Smooth muscle cell (in vitro differentiated cells): ENCODE measurements around the gene ITGAL. TPM values are rescaled to one million over a fixed set of nuclear protein-coding genes. Genes with fewer than 3 reads are reported as not detected.

Source experiments
- DNase-seq: peaks from one replicate; lab custom pipeline; 2025; ENCODE audit not compliant: unreplicated experiment; lab: John Stamatoyannopoulos, UW
- H2AFZ ChIP-seq: fragments of 200-600 bp; sonication (generic); 2 replicates; pipeline ENCODE4 v1.6.0; 2016; ENCODE audit warnings: antibody characterized with exemption, low read depth, mild to moderate bottlenecking
- H3F3A ChIP-seq: fragments of 200-600 bp; sonication (generic); 2 replicates; pipeline ENCODE4 v1.6.0; 2017; ENCODE audit warnings: antibody characterized with exemption, low read depth
- H3K27ac ChIP-seq: fragments of 200-600 bp; sonication (generic); 2 replicates; pipeline ENCODE4 v1.5.1; 2016; ENCODE audit warnings: low read depth, mild to moderate bottlenecking
- H3K27me3 ChIP-seq: fragments of 200-600 bp; sonication (generic); 2 replicates; pipeline ENCODE4 v1.6.1; 2016; ENCODE audit warnings: low read depth, mild to moderate bottlenecking
- H3K36me3 ChIP-seq: fragments of 200-600 bp; sonication (generic); 2 replicates; pipeline ENCODE4 v1.5.1; 2016; ENCODE audit warnings: low read depth
- H3K4me1 ChIP-seq: fragments of 200-600 bp; sonication (generic); 2 replicates; pipeline ENCODE4 v1.5.1; 2016; ENCODE audit warnings: low read depth
- H3K4me2 ChIP-seq: fragments of 200-600 bp; sonication (generic); 2 replicates; pipeline ENCODE4 v1.6.0; 2016; ENCODE audit warnings: mild to moderate bottlenecking
- H3K4me3 ChIP-seq: fragments of 200-600 bp; sonication (generic); 2 replicates; pipeline ENCODE4 v1.5.1; 2016; ENCODE audit warnings: mild to moderate bottlenecking
- H3K79me2 ChIP-seq: fragments of 200-600 bp; sonication (generic); 2 replicates; pipeline ENCODE4 v1.6.0; 2016; ENCODE audit warnings: low read depth, mild to moderate bottlenecking
- H3K9ac ChIP-seq: fragments of 200-600 bp; sonication (generic); 2 replicates; pipeline ENCODE4 v1.6.0; 2016; ENCODE audit warnings: low read depth
- H3K9me3 ChIP-seq: fragments of 200-600 bp; sonication (generic); replicated peaks from 2 replicates; pipeline ENCODE4 v1.5.1; 2016; ENCODE audit warnings: low read depth
- H4K20me1 ChIP-seq: fragments of 200-600 bp; sonication (generic); 2 replicates; pipeline ENCODE4 v1.6.0; 2016; ENCODE audit warnings: low read depth
- WGBS: methylation state at CpG from one replicate; pipeline ENCODE4 v1.1.7; 2016; ENCODE audit warnings: low lambda C conversion rate; 5-methylcytosine and 5-hydroxymethylcytosine counted together
- polyA plus RNA-seq: library from polyadenylated mRNA; unstranded; fragments of >200 nt; fragmentation: Nextera tagmentation; extraction: Ambion mirVana; gene quantifications from 2 replicates; pipeline ENCODE4 v1.2.1, GENCODE V29; 2016
- total RNA-seq: library from RNA; depleted of rRNA; stranded (reverse); fragments of >200 nt; gene quantifications from 2 replicates; pipeline ENCODE4 v1.2.3, GENCODE V29; 2014
- TF ChIP-seq, protein P1 (sequence below): fragments of 200-600 bp; sonication (generic); IDR thresholded peaks from 2 replicates; pipeline ENCODE4 v1.5.1; 2017; ENCODE audit warnings: borderline replicate concordance, mild to moderate bottlenecking, antibody characterized with exemption; ENCODE audit not compliant: insufficient read depth, poor library complexity, severe bottlenecking

ITGAL gene
- total and polyA plus RNA-seq, 2 experiments from 2014 or later = not detected

DNA sequence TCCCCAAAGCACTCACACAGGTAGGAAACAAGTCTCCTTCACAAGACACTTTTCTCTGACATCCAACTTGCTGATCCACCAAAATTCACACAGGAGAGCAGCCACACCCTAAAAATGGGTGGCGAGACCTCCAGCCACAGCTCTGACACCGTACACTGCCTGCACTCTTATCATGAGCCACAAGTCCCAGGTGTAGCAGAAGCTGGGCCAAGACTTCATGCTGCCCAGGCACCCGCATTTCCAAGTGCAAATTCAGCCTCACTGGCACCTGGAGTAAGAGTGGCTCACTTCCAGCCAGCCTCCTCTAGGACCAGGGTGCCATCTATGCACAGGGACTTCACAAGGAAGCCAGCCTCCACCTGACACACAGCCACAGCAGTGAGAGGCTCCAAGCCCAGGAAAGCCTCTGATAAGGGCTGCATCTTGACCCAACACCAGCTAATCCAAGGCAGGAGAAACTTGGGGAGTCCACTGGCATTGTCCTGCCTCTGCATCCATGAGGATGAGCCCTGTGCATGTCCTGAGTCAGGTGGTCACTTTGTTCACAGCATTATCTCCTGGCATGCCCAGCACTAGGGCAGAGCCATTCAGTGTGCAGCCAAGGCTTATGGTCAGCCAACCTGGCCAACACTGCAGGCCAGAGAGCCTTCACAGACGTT is 56.4 kb downstream of the ITGAL start:
- Histone ChIP-seq H3K4me2 (no peak overlapping the region), H3K4me1 (peaks cover 11% of the 10 kb centered on the region), H2AFZ (no peak overlapping the region), H3K4me3 (no peak overlapping the region), H3K9me3 (no peaks in the 10 kb centered on the region), H3K27me3 (no peaks in the 10 kb centered on the region), H3K36me3 (no peaks in the 10 kb centered on the region), H4K20me1 (no peaks in the 10 kb centered on the region), H3K79me2 (peaks cover 11% of the 10 kb centered on the region), H3K27ac (no peak overlapping the region), H3F3A (peaks cover 17% of the 10 kb centered on the region), H3K9ac (no peak overlapping the region)
- 90% methylated on average over 4 of the region's 4 CpGs for WGBS
- TF ChIP-seq, protein P1, sequence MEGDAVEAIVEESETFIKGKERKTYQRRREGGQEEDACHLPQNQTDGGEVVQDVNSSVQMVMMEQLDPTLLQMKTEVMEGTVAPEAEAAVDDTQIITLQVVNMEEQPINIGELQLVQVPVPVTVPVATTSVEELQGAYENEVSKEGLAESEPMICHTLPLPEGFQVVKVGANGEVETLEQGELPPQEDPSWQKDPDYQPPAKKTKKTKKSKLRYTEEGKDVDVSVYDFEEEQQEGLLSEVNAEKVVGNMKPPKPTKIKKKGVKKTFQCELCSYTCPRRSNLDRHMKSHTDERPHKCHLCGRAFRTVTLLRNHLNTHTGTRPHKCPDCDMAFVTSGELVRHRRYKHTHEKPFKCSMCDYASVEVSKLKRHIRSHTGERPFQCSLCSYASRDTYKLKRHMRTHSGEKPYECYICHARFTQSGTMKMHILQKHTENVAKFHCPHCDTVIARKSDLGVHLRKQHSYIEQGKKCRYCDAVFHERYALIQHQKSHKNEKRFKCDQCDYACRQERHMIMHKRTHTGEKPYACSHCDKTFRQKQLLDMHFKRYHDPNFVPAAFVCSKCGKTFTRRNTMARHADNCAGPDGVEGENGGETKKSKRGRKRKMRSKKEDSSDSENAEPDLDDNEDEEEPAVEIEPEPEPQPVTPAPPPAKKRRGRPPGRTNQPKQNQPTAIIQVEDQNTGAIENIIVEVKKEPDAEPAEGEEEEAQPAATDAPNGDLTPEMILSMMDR = no peak
- DNase-seq = no peak

- H2AFZ ChIP-seq = no peak overlapping the region
- H3K9ac ChIP-seq = no peak overlapping the region
- TF ChIP-seq, protein P1 = no peak
- H3K9me3 ChIP-seq = no peaks in the 10 kb centered on the region
- 90% methylated on average over 13 of the region's 13 CpGs for WGBS
- H3K27ac ChIP-seq = no peak overlapping the region
- H3K27me3 ChIP-seq = no peaks in the 10 kb centered on the region
- no peak for DNase-seq
- no peaks in the 10 kb centered on the region for H3K36me3 ChIP-seq
- peaks cover 14% of the 10 kb centered on the region for H3F3A ChIP-seq
- no peak overlapping the region for H3K4me2 ChIP-seq
- no peaks in the 10 kb centered on the region for H4K20me1 ChIP-seq
- H3K4me1 ChIP-seq = peaks cover 15% of the 10 kb centered on the region
- no peak overlapping the region for H3K4me3 ChIP-seq
- H3K79me2 ChIP-seq = peaks cover 17% of the 10 kb centered on the region
Measured at GRCh38 chr16:30530163-30531037, 57.9 kb downstream of the ITGAL start.

- H3K27ac ChIP-seq = no peak overlapping the region
- peaks cover 21% of the 10 kb centered on the region for H3K4me1 ChIP-seq
- H4K20me1 ChIP-seq = no peaks in the 10 kb centered on the region
- H3K4me3 ChIP-seq = no peak overlapping the region
- no peaks in the 10 kb centered on the region for H3K36me3 ChIP-seq
- TF ChIP-seq, protein P1 = no peak
- no peak overlapping the region for H3K4me2 ChIP-seq
- no peaks in the 10 kb centered on the region for H3K9me3 ChIP-seq
- peaks cover 17% of the 10 kb centered on the region for H3K79me2 ChIP-seq
- WGBS = 97% methylated on average over 56 of the region's 57 CpGs
- no peak overlapping the region for H2AFZ ChIP-seq
- H3F3A ChIP-seq = peaks cover 11% of the 10 kb centered on the region
- no peaks in the 10 kb centered on the region for H3K27me3 ChIP-seq
- no peak overlapping the region for H3K9ac ChIP-seq
- DNase-seq = no peak
Measured at GRCh38 chr16:30532285-30533145, 60.0 kb downstream of the ITGAL start.
